K562 (cell line): ENCODE data around the gene EPGN. TPM values are rescaled to one million over a fixed set of nuclear protein-coding genes. Genes with fewer than 3 reads are reported as not detected.
A peak's percentile ranks its signal among the peaks of the same experiment; 100 is the strongest.

ENCODE experiments used
- ATAC-seq: fragments of 200-7000 bp; cut with Tn5 transposase; 3 replicates; pipeline ENCODE4 v1.9.1; 2020; ENCODE audit warnings: moderate library complexity
- BruUV-seq: library from RNA; stranded (reverse); fragments of 400-500 nt; replicated peaks from 2 replicates; lab custom pipeline; 2021; lab: Mats Ljungman, UMichigan
- CTCF ChIA-PET: fragments of 300-600 bp; formaldehyde crosslinking; extraction: SDS; loops from one replicate; lab custom pipeline; 2021; ENCODE audit warnings: low intra/inter-chr PET ratio; lab: Yijun Ruan, JAX
- POLR2A ChIA-PET: fragments of 300-600, 350-650 bp; sonication (Branson Sonifier 250); formaldehyde crosslinking; extraction: SDS; loops from one replicate; lab custom pipeline; 2021; ENCODE audit warnings: antibody characterized with exemption, inconsistent platforms; lab: Yijun Ruan, JAX
- DNase-seq, 4 experiments: peaks; one replicate each; pipeline versions ENCODE4 v3.0.0 to v3.0.0-alpha.2; 2011 to 2018; ENCODE audit warnings: low spot score in 3 of 4, mixed read lengths in 3 of 4; ENCODE audit errors: extremely low read depth in 1 of 4
- FAIRE-seq: peaks from 2 replicates; lab custom pipeline; 2011; peaks lifted over from hg19 to GRCh38; lab: Jason Lieb, UNC
- H2AFZ ChIP-seq: 2 replicates; pipeline ENCODE4 v1.6.0; 2011; ENCODE audit warnings: low read depth, low read length, control low read depth, inconsistent platforms
- H3K27ac ChIP-seq: fragments of 200-600 bp; 3 replicates; pipeline ENCODE4 v1.8.0; 2011; ENCODE audit warnings: low read depth, mild to moderate bottlenecking, control low read depth, inconsistent platforms, low read length, moderate library complexity, mixed read lengths; ENCODE audit errors: extremely low read depth
- H3K27me3 ChIP-seq, 2 experiments: fragments of 300-600 bp in 1 of 2; 2 replicates in 1 of 2; 3 replicates in 1 of 2; pipeline versions ENCODE4 v1.6.0 to v1.8.0; 2011; ENCODE audit warnings: inconsistent platforms in 2 of 2, low read length in 2 of 2, mild to moderate bottlenecking in 1 of 2, mixed read lengths in 1 of 2, moderate library complexity in 1 of 2; ENCODE audit not compliant: control insufficient read depth in 2 of 2, insufficient read depth in 2 of 2
- H3K36me3 ChIP-seq: fragments of 300-600 bp; 3 replicates; pipeline ENCODE4 v1.8.0; 2011; ENCODE audit warnings: mild to moderate bottlenecking, low read length, inconsistent platforms; ENCODE audit not compliant: control insufficient read depth, insufficient read depth
- H3K4me1 ChIP-seq, 2 experiments: fragments of 200-600 bp in 1 of 2; replicated peaks in 1 of 2; 2 replicates in 1 of 2; 3 replicates in 1 of 2; pipeline versions ENCODE4 v1.5.1 to v1.8.0; 2011; ENCODE audit warnings: inconsistent platforms in 2 of 2, low read length in 2 of 2, mild to moderate bottlenecking in 1 of 2, mixed read lengths in 1 of 2, moderate library complexity in 1 of 2; ENCODE audit not compliant: control insufficient read depth in 2 of 2, insufficient read depth in 2 of 2
- H3K4me2 ChIP-seq: 2 replicates; pipeline ENCODE4 v1.6.1; 2011; ENCODE audit warnings: low read length, control low read depth, inconsistent platforms, mixed read lengths; ENCODE audit not compliant: insufficient read depth
- H3K4me3 ChIP-seq: fragments of 200-600 bp; sonication (generic), shearing (Covaris generic); 2 replicates; pipeline ENCODE4 v1.5.1; 2016; ENCODE audit warnings: control low read depth, inconsistent platforms
- H3K79me2 ChIP-seq: fragments of 200-600 bp; 3 replicates; pipeline ENCODE4 v1.8.0; 2011; ENCODE audit warnings: low read length, inconsistent platforms; ENCODE audit not compliant: control insufficient read depth, insufficient read depth
- H3K9ac ChIP-seq, 2 experiments: 2 replicates each; pipeline versions ENCODE4 v1.6.0 to v1.6.1; 2011; ENCODE audit warnings: low read depth in 2 of 2, low read length in 2 of 2, control low read depth in 1 of 2, inconsistent platforms in 1 of 2, mild to moderate bottlenecking in 1 of 2, mixed read lengths in 1 of 2; ENCODE audit not compliant: insufficient read depth in 1 of 2
- H3K9me1 ChIP-seq: one replicate; pipeline ENCODE4 v1.6.0; 2011; ENCODE audit warnings: inconsistent platforms, mild to moderate bottlenecking, low read length, moderate library complexity; ENCODE audit not compliant: control insufficient read depth, insufficient read depth
- H3K9me3 ChIP-seq: replicated peaks from 2 replicates; pipeline ENCODE4 v1.5.1; 2011; ENCODE audit warnings: low read depth, low read length, inconsistent platforms; ENCODE audit not compliant: control insufficient read depth, insufficient read depth
- H4K20me1 ChIP-seq: replicated peaks from 2 replicates; pipeline ENCODE4 v1.6.1; 2011; ENCODE audit warnings: low read length, inconsistent platforms, mixed read lengths; ENCODE audit not compliant: control insufficient read depth, insufficient read depth
- CBX8 ChIP-seq: fragments of 200-600 bp; sonication (generic); IDR thresholded peaks from 2 replicates; pipeline ENCODE4 v1.6.1; 2012; ENCODE audit warnings: borderline replicate concordance, mixed run types, low read depth, mild to moderate bottlenecking, moderate library complexity, mixed read lengths, low read length, control low read depth, inconsistent platforms; ENCODE audit not compliant: poor library complexity, severe bottlenecking; ENCODE audit errors: extremely low read depth
- CEBPG ChIP-seq, 3 experiments: fragments of 200-800 bp in 1 of 3; sonication (Bioruptor generic) in 1 of 3; sonication (generic) in 1 of 3; formaldehyde crosslinking in 1 of 3; IDR thresholded peaks in 2 of 3; conservative IDR thresholded peaks in 1 of 3; 2 replicates each; pipeline versions ENCODE4 v1.6.1 to v1.8.0; 2016 to 2022; ENCODE audit warnings: missing compliant biosample characterization in 2 of 3, missing genetic modification characterization in 2 of 3, mild to moderate bottlenecking in 1 of 3, missing genetic modification reagents in 1 of 3
- CSDE1 ChIP-seq, 2 experiments: fragments of 450-650 bp; IDR thresholded peaks; 2 replicates each; pipeline ENCODE4 v1.6.1; 2016; ENCODE audit warnings: mild to moderate bottlenecking in 1 of 2
- E2F3 ChIP-seq: fragments of 250-450 bp; sonication (Bioruptor Pico); IDR thresholded peaks from 2 replicates; pipeline ENCODE4 v1.4.0; 2020; ENCODE audit warnings: mild to moderate bottlenecking
- ETS1 ChIP-seq: conservative IDR thresholded peaks from 2 replicates; pipeline ENCODE4 v1.6.1; 2011; ENCODE audit warnings: low read depth, mild to moderate bottlenecking, low read length; ENCODE audit not compliant: control insufficient read depth
- JUNB ChIP-seq: fragments of 450-650 bp; formaldehyde crosslinking; conservative IDR thresholded peaks from 2 replicates; pipeline ENCODE4 v1.4.0; 2020; ENCODE audit warnings: mild to moderate bottlenecking
- PCBP1 ChIP-seq: fragments of 200-400 bp; formaldehyde crosslinking; IDR thresholded peaks from 2 replicates; pipeline ENCODE4 v1.6.1; 2018; ENCODE audit warnings: mild to moderate bottlenecking, low read depth, low read length; ENCODE audit not compliant: poor library complexity, severe bottlenecking
- TCF7 ChIP-seq: sonication (generic); IDR thresholded peaks from 2 replicates; pipeline ENCODE4 v1.6.1; 2016; ENCODE audit warnings: antibody characterized with exemption, borderline replicate concordance
- TSC22D4 ChIP-seq: fragments of 450-650 bp; IDR thresholded peaks from 2 replicates; pipeline ENCODE4 v1.6.1; 2016; ENCODE audit warnings: missing genetic modification characterization, missing biosample characterization, control low read depth
- ZNF134 ChIP-seq: fragments of 250-450 bp; sonication (Bioruptor Pico); conservative IDR thresholded peaks from 2 replicates; pipeline ENCODE4 v1.4.0; 2020
- ZNF24 ChIP-seq: fragments of 450-650 bp; IDR thresholded peaks from 2 replicates; pipeline ENCODE4 v1.6.1; 2016
- ZNF282 ChIP-seq: sonication (generic); formaldehyde crosslinking; IDR thresholded peaks from 2 replicates; pipeline ENCODE4 v1.8.1; 2023; ENCODE audit warnings: missing genetic modification reagents
- ZNF41 ChIP-seq: fragments of 250-450 bp; sonication (Bioruptor Pico); conservative IDR thresholded peaks from 2 replicates; pipeline ENCODE4 v1.4.0; 2020; ENCODE audit warnings: mild to moderate bottlenecking
- ZNF431 ChIP-seq: sonication (generic); formaldehyde crosslinking; IDR thresholded peaks from 2 replicates; pipeline ENCODE4 v1.8.0; 2022; ENCODE audit warnings: mild to moderate bottlenecking, missing genetic modification reagents
- ZNF512 ChIP-seq: IDR thresholded peaks from 2 replicates; pipeline ENCODE4 v1.6.1; 2016; ENCODE audit warnings: missing genetic modification characterization, missing compliant biosample characterization
- ZNF766 ChIP-seq: fragments of 200-800 bp; sonication (Bioruptor generic); conservative IDR thresholded peaks from 2 replicates; pipeline ENCODE4 v1.6.1; 2016; ENCODE audit warnings: missing genetic modification characterization, missing compliant biosample characterization
- WGBS: fragments of 100-300 bp; shearing (Covaris generic); methylation state at CpG from one replicate; pipeline ENCODE4 v1.1.6; 2016; ENCODE audit warnings: low coverage, mixed read lengths; ENCODE audit not compliant: insufficient coverage; ENCODE audit errors: missing lambda C conversion rate; 5-methylcytosine and 5-hydroxymethylcytosine counted together
- in situ Hi-C: fragments of 300-500 bp; cut with MboI; formaldehyde crosslinking; loops from 4 replicates; pipeline ENCODE4 v1.15.0; 2018; ENCODE audit warnings: inconsistent platforms, mixed read lengths
- intact Hi-C: fragments of 100-400 bp; cut with micrococcal nuclease; formaldehyde crosslinking; loops from 2 replicates; pipeline ENCODE4 v1.14.2; 2022
- polyA plus RNA-seq, 8 experiments: library from polyadenylated mRNA; depleted of rRNA in 4 of 8; stranded (reverse) in 5 of 8; unstranded in 3 of 8; fragments of >200 nt; fragmentation: Nextera tagmentation in 2 of 8; fragmentation: Illumina TruSeq in 1 of 8; extraction: Ambion mirVana in 2 of 8; extraction: Trizol in 1 of 8; gene quantifications; 2 replicates each; pipeline versions ENCODE4 v1.2.1 to v1.2.3, GENCODE V29; 2011 to 2014; ENCODE audit warnings: inconsistent platforms in 1 of 8, missing spikeins in 1 of 8
- total RNA-seq, 7 experiments: library from RNA; depleted of rRNA in 6 of 7; stranded (reverse); fragments of >200 nt in 6 of 7; fragmentation: Illumina TruSeq in 2 of 7; extraction: Trizol in 2 of 7; gene quantifications; 2 replicates each; pipeline versions ENCODE4 v1.2.1 to v1.2.3, GENCODE V29; 2011 to 2021; ENCODE audit warnings: low replicate concordance in 1 of 7
- TF ChIP-seq, protein P1 (sequence below): fragments of 250-450 bp; sonication (Bioruptor Pico); IDR thresholded peaks from 2 replicates; pipeline ENCODE4 v1.4.0; 2020; ENCODE audit warnings: mild to moderate bottlenecking, moderate library complexity

Gene EPGN
- total and polyA plus RNA-seq, 9 of the 15 experiments (the other 6 are each of a cell fraction or from before 2014, with no cell fraction given): 0.10 to 0.56 TPM; not detected in 7

GRCh38 chr4:74325886-74326285, 17.6 kb downstream of the EPGN start:
- Histone ChIP-seq H3K36me3 (peaks cover 7% of the 10 kb centered on the region; the same call in 2 of the 3 replicates), H3K4me2 (0 out of 2 replicates have a peak overlapping the region, but pooled peaks have one; percentile 33), H2AFZ (no peak overlapping the region), H3K27ac (peak overlapping the region; percentile 21; the same call in 2 of the 3 replicates), H4K20me1 (no peaks in the 10 kb centered on the region), H3K4me3 (no peak overlapping the region), H3K27me3 (no peaks in the 10 kb centered on the region), H3K9me3 (no peaks in the 10 kb centered on the region), H3K9me1 (no peaks in the 10 kb centered on the region), H3K4me1 (peaks cover 1 to 36% of the 10 kb centered on the region in 2 experiments; a peak in 4 of 5 replicates), H3K9ac (peak overlapping the region in 1 of 2 experiments; percentile 70; a peak in 1 of 4 replicates), H3K79me2 (peaks cover 94% of the 10 kb centered on the region)
- WGBS: 11% methylated on average over 2 of the region's 2 CpGs
- in situ Hi-C loops: no loop called here
- DNase-seq: no peak
- POLR2A ChIA-PET: no interaction called here
- CTCF ChIA-PET: no interaction called here
- intact Hi-C loops: loop anchor here (5.0 kb wide), 1 partner anchor 121 kb away; the partner anchor contains the start of gene AREG
- no peak for ATAC-seq
- BruUV-seq: no TSS peak
- FAIRE-seq: peak; percentile 59
- no peak for TF ChIP-seq PCBP1
- TF ChIP-seq TSC22D4 (tag): no peak
- TF ChIP-seq CEBPG (CRISPR knock-in tag; IDR thresholded peaks at IDR 0.05): no peak
- no peak for TF ChIP-seq CEBPG (tag; conservative IDR thresholded peaks at IDR 0.05 in 1 of 2, IDR thresholded peaks at IDR 0.05 in 1 of 2)
- no peak for TF ChIP-seq CSDE1 (IDR thresholded peaks at IDR 0.05)
- no peak for TF ChIP-seq CBX8
- no peak for TF ChIP-seq ZNF766 (CRISPR knock-in tag)
- no peak for TF ChIP-seq ZNF431 (CRISPR knock-in tag)
- TF ChIP-seq ZNF282 (CRISPR knock-in tag): no peak
- TF ChIP-seq ZNF134 (CRISPR knock-in tag): no peak
- no peak for TF ChIP-seq JUNB (CRISPR knock-in tag)
- peak; percentile 77 for TF ChIP-seq ZNF24
- no peak for TF ChIP-seq ZNF512 (tag)
- no peak for TF ChIP-seq ETS1
- TF ChIP-seq, protein P1, sequence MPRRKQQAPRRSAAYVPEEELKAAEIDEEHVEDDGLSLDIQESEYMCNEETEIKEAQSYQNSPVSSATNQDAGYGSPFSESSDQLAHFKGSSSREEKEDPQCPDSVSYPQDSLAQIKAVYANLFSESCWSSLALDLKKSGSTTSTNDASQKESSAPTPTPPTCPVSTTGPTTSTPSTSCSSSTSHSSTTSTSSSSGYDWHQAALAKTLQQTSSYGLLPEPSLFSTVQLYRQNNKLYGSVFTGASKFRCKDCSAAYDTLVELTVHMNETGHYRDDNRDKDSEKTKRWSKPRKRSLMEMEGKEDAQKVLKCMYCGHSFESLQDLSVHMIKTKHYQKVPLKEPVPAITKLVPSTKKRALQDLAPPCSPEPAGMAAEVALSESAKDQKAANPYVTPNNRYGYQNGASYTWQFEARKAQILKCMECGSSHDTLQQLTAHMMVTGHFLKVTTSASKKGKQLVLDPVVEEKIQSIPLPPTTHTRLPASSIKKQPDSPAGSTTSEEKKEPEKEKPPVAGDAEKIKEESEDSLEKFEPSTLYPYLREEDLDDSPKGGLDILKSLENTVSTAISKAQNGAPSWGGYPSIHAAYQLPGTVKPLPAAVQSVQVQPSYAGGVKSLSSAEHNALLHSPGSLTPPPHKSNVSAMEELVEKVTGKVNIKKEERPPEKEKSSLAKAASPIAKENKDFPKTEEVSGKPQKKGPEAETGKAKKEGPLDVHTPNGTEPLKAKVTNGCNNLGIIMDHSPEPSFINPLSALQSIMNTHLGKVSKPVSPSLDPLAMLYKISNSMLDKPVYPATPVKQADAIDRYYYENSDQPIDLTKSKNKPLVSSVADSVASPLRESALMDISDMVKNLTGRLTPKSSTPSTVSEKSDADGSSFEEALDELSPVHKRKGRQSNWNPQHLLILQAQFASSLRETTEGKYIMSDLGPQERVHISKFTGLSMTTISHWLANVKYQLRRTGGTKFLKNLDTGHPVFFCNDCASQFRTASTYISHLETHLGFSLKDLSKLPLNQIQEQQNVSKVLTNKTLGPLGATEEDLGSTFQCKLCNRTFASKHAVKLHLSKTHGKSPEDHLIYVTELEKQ (CRISPR knock-in tag): no peak
- no peak for TF ChIP-seq ZNF41 (CRISPR knock-in tag)
- TF ChIP-seq TCF7: peak; percentile 85; the same call in 1 of the 2 replicates
- TF ChIP-seq E2F3 (CRISPR knock-in tag): no peak
